Endothelial cell of umbilical vein (primary cell): ENCODE measurements around the gene TTYH3.

Experiments used
- CTCF ChIP-seq, 2 donors: IDR thresholded peaks; 1 replicate in 1 of 2; 2 replicates in 1 of 2; pipeline ENCODE4 v1.5.1; 2011; ENCODE audit warnings: low read length in 2 of 2, mild to moderate bottlenecking in 2 of 2, moderate library complexity in 2 of 2, control low read depth in 1 of 2, inconsistent platforms in 1 of 2, low read depth in 1 of 2; ENCODE audit not compliant: insufficient read depth in 1 of 2; ENCODE audit errors: extremely low read depth in 1 of 2
- MYC ChIP-seq: IDR thresholded peaks from one replicate; pipeline ENCODE4 v1.6.1; 2011; ENCODE audit warnings: mild to moderate bottlenecking, low read depth, low read length
- POLR2A ChIP-seq: IDR thresholded peaks from 2 replicates; pipeline ENCODE4 v1.6.1; 2012; ENCODE audit warnings: low read depth, mild to moderate bottlenecking, control low read depth, low read length
- POLR2AphosphoS5 ChIP-seq: IDR thresholded peaks from 2 replicates; pipeline ENCODE4 v1.6.1; 2012; ENCODE audit warnings: low read depth, mild to moderate bottlenecking, control low read depth, low read length, moderate library complexity; ENCODE audit not compliant: insufficient read depth

DNA sequence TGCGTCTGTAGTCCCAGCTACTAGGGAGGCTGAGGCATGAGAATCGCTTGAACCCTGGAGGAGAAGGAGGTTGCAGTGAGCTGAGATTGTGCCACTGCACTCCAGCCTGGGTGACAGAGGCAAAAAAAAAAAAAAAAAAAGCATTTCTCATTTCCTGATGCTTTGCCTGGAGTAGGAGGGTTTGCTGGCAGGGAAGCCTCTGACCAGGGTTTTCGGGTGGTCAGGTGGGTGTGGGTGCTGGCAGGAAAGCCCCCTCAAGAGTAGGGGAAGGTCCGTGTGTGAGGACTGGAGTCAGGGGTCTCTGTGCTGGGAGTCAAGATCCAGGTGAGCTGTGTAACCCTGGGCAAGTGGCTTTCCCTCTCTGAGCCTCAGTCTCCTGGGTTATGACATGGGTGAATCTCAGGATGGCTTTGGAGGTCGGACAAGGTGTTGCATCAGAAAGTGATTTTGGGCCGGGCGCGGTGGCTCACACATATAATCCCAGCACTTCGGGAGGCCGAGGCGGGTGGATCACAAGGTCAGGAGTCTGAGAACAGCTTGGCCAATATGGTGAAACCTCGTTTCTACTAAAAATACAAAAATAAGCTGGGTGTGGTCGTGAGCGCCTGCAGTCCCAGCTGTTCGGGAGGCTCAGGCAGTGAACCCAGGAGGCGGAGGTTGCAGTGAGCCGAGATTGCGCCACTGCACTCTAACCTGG lies 59.4 kb downstream of the TTYH3 start:
- no peak for TF ChIP-seq POLR2AphosphoS5
- TF ChIP-seq POLR2A = no peak
- no peak for TF ChIP-seq CTCF (IDR thresholded peaks at IDR 0.05; ENCODE audit: extremely low read depth in 1 of 2, insufficient read depth in 1 of 2, low read depth in 1 of 2, low read length in 2 of 2)
- no peak for TF ChIP-seq MYC
